ENCODE data around the gene C9orf85. TPM values are rescaled to one million over a fixed set of nuclear protein-coding genes. Genes with fewer than 3 reads are reported as not detected.

C9orf85 gene
- polyA plus RNA-seq, 2 of the 4 experiments (the other 2 are of a cell fraction) = 15.9 to 24.6 TPM

- no peak overlapping the region for H3K27ac ChIP-seq
- no peak for FAIRE-seq
- ATAC-seq = no peak
- H3K4me2 ChIP-seq = no peak overlapping the region
- no peaks in the 10 kb centered on the region for H3K9me3 ChIP-seq
- CTCF ChIA-PET = interaction anchor here (1.7 kb wide), 1 partner anchor 89 kb away, joined by 5 read pairs; no protein-coding TSS in a partner anchor
- no peak for DNase-seq (ENCODE audit: low read depth in 1 of 2, low spot score in 1 of 2)
- TF ChIP-seq REST (IDR thresholded peaks at IDR 0.05) (no peak), BCL3 (IDR thresholded peaks at IDR 0.05) (no peak), CHD2 (IDR thresholded peaks at IDR 0.05; ENCODE audit: low read length, partially characterized antibody) (no peak), NR3C1 (IDR thresholded peaks at IDR 0.05) (no peak), RARB (CRISPR knock-in tag; IDR thresholded peaks at IDR 0.05) (no peak), CTCF (IDR thresholded peaks at IDR 0.05) (no peak), NPAS2 (CRISPR knock-in tag; IDR thresholded peaks at IDR 0.05; ENCODE audit: borderline replicate concordance) (no peak), FOXS1 (CRISPR knock-in tag; IDR thresholded peaks at IDR 0.05) (no peak), USF2 (IDR thresholded peaks at IDR 0.05) (no peak), RAD21 (conservative IDR thresholded peaks at IDR 0.05 in 1 of 2, IDR thresholded peaks at IDR 0.05 in 1 of 2) (no peak)
- POLR2A ChIA-PET = interaction anchor here (1.4 kb wide), 1 partner anchor 15 kb away, joined by 8 read pairs; the partner anchor contains the start of genes ABHD17B and C9orf85
- no peak overlapping the region for H3K4me3 ChIP-seq
- no peaks in the 10 kb centered on the region; the same call in 2 of the 3 replicates for H3K4me1 ChIP-seq
Measured at GRCh38 chr9:71895955-71896354, 15.5 kb upstream of the C9orf85 start.

GRCh38 chr9:71896761-71897160 lies 14.7 kb upstream of the C9orf85 start:
- ChIA-PET CTCF (interaction anchor here (1.0 to 1.7 kb wide), 3 partner anchors 15 to 90 kb away, joined by 3 to 5 read pairs (median 3); no protein-coding TSS in a partner anchor), POLR2A (no interaction called here)
- H3K4me3 ChIP-seq = no peak overlapping the region
- no peaks in the 10 kb centered on the region for H3K9me3 ChIP-seq
- no peak for ATAC-seq
- H3K4me1 ChIP-seq = no peaks in the 10 kb centered on the region; the same call in 2 of the 3 replicates
- no peak overlapping the region for H3K27ac ChIP-seq
- no peak for TF ChIP-seq PBX3 (IDR thresholded peaks at IDR 0.05)
- no peak for TF ChIP-seq MAX (IDR thresholded peaks at IDR 0.05)
- TF ChIP-seq ATOH8 (CRISPR knock-in tag; IDR thresholded peaks at IDR 0.05; ENCODE audit: low read depth) = no peak
- no peak for TF ChIP-seq BCL3 (IDR thresholded peaks at IDR 0.05)
- TF ChIP-seq JUN (IDR thresholded peaks at IDR 0.05) = no peak
- TF ChIP-seq REST (IDR thresholded peaks at IDR 0.05) = no peak
- no peak for TF ChIP-seq SREBF2 (IDR thresholded peaks at IDR 0.05)
- TF ChIP-seq MAFK (IDR thresholded peaks at IDR 0.05; ENCODE audit: partially characterized antibody) = no peak
- TF ChIP-seq NR3C1 (IDR thresholded peaks at IDR 0.05) = no peak
- TF ChIP-seq RAD21 (conservative IDR thresholded peaks at IDR 0.05 in 1 of 2, IDR thresholded peaks at IDR 0.05 in 1 of 2) = no peak
- FAIRE-seq = no peak
- no peak overlapping the region for H3K4me2 ChIP-seq
- no peak for DNase-seq (ENCODE audit: low read depth in 1 of 2, low spot score in 1 of 2)
